Neural crest cell (in vitro differentiated cells): Measurements from ENCODE around the gene ADAMTS4. TPM values are rescaled to one million over a fixed set of nuclear protein-coding genes. Genes with fewer than 3 reads are reported as not detected.
A peak's percentile ranks its signal among the peaks of the same experiment; 100 is the strongest.

Experiments used
- DNase-seq: peaks from one replicate; pipeline ENCODE4 v3.0.0; 2021; ENCODE audit warnings: low read depth, mixed read lengths, low spot score
- H3K27ac Mint-ChIP-seq: one replicate; pipeline ENCODE4 v1.8.0; 2021; ENCODE audit warnings: mild to moderate bottlenecking, mixed read lengths; ENCODE audit not compliant: unreplicated experiment
- H3K27me3 Mint-ChIP-seq: 2 replicates; pipeline ENCODE4 v1.8.0; 2021; ENCODE audit warnings: low read depth, mild to moderate bottlenecking, mixed read lengths
- H3K36me3 Mint-ChIP-seq: 2 replicates; pipeline ENCODE4 v1.8.0; 2021; ENCODE audit warnings: low read depth, mild to moderate bottlenecking, mixed read lengths
- H3K4me1 Mint-ChIP-seq: 2 replicates; pipeline ENCODE4 v1.8.0; 2021; ENCODE audit warnings: mixed read lengths
- H3K4me3 Mint-ChIP-seq: one replicate; pipeline ENCODE4 v1.8.0; 2021; ENCODE audit warnings: mild to moderate bottlenecking, mixed read lengths
- H3K9me3 Mint-ChIP-seq: 2 replicates; pipeline ENCODE4 v1.8.0; 2021; ENCODE audit warnings: mixed read lengths
- CTCF ChIP-seq: fragments of 200-600 bp; sonication (generic); conservative IDR thresholded peaks from 2 replicates; pipeline ENCODE4 v1.5.0; 2021; ENCODE audit warnings: antibody characterized with exemption, mild to moderate bottlenecking
- total RNA-seq: library from RNA; stranded (reverse); gene quantifications from 2 replicates; pipeline ENCODE4 v1.2.1, GENCODE V29; 2021

The ADAMTS4 gene
- total RNA-seq, 1 donor from 2014 or later: 4.6 TPM

- H3K4me1 Mint-ChIP-seq: peaks cover 30% of the 10 kb centered on the region
- H3K27me3 Mint-ChIP-seq: no peaks in the 10 kb centered on the region
- TF ChIP-seq CTCF: no peak
- no peak for DNase-seq
- H3K4me3 Mint-ChIP-seq: peak overlapping the region; percentile 69
- no peaks in the 10 kb centered on the region for H3K36me3 Mint-ChIP-seq
- no peak overlapping the region for H3K27ac Mint-ChIP-seq
- H3K9me3 Mint-ChIP-seq: no peaks in the 10 kb centered on the region
Measured at GRCh38 chr1:161179698-161180097, 19.2 kb downstream of the ADAMTS4 start.

- H3K27me3 Mint-ChIP-seq: no peaks in the 10 kb centered on the region
- H3K9me3 Mint-ChIP-seq: no peaks in the 10 kb centered on the region
- H3K27ac Mint-ChIP-seq: peak overlapping the region; percentile 69
- peak overlapping the region; percentile 100 for H3K4me3 Mint-ChIP-seq
- peaks cover 30% of the 10 kb centered on the region for H3K4me1 Mint-ChIP-seq
- DNase-seq: no peak
- H3K36me3 Mint-ChIP-seq: no peaks in the 10 kb centered on the region
- TF ChIP-seq CTCF: no peak
Measured at GRCh38 chr1:161177936-161178244, 21.0 kb downstream of the ADAMTS4 start.

- H3K27me3 Mint-ChIP-seq: no peaks in the 10 kb centered on the region
- TF ChIP-seq CTCF: no peak
- DNase-seq: peak; percentile 96
- no peaks in the 10 kb centered on the region for H3K9me3 Mint-ChIP-seq
- H3K4me3 Mint-ChIP-seq: peak within 1 kb of the TSS; percentile 100
- peak within 1 kb of the TSS; percentile 100 for H3K27ac Mint-ChIP-seq
- no peaks in the 10 kb centered on the region for H3K36me3 Mint-ChIP-seq
- H3K4me1 Mint-ChIP-seq: peaks cover 30% of the 10 kb centered on the region
Measured at GRCh38 chr1:161177112-161177935, 21.5 kb downstream of the ADAMTS4 start, which contains the start of gene B4GALT3. B4GALT3 (minus strand) TSS chr1:161177507; CDS start chr1:161176060, 1,447 bp downstream.

GRCh38 chr1:161176468-161177111 is 22.3 kb downstream of the ADAMTS4 start:
- Mint-ChIP-seq H3K9me3 (no peaks in the 10 kb centered on the region), H3K4me3 (peak overlapping the region; percentile 100), H3K4me1 (peaks cover 30% of the 10 kb centered on the region), H3K27me3 (no peaks in the 10 kb centered on the region), H3K36me3 (no peaks in the 10 kb centered on the region), H3K27ac (peak overlapping the region; percentile 100)
- no peak for DNase-seq
- no peak for TF ChIP-seq CTCF

GRCh38 chr1:161175771-161176453 is 22.9 kb downstream of the ADAMTS4 start:
- Mint-ChIP-seq H3K4me1 (peaks cover 30% of the 10 kb centered on the region), H3K4me3 (peak overlapping the region; percentile 100), H3K27ac (no peak overlapping the region), H3K9me3 (no peaks in the 10 kb centered on the region), H3K27me3 (no peaks in the 10 kb centered on the region), H3K36me3 (peaks cover 2% of the 10 kb centered on the region)
- no peak for DNase-seq
- no peak for TF ChIP-seq CTCF
